LoVo (cell line): ENCODE data around the gene SPRN.
"Not testable (repeated sequence)": the region's sequence is repeated elsewhere in the genome, so short reads cannot be mapped to it uniquely, and the experiment has no call there.

Experiments
- DNase-seq: peaks from one replicate; pipeline ENCODE4 v3.0.0-alpha.2; 2016; ENCODE audit warnings: low spot score

The SPRN gene

GRCh38 chr10:133424601-133425000 lies at the start of gene SPRN:
SPRN (minus strand) TSS chr10:133424625; CDS start chr10:133423681, 944 bp downstream.
- not testable (repeated sequence) for DNase-seq

GRCh38 chr10:133474027-133474426 lies 49.6 kb upstream of the SPRN start:
- no peak for DNase-seq

- DNase-seq = no peak
These were observed 48.8 kb upstream of the SPRN start for GRCh38 chr10:133473270-133473669.

- no peak for DNase-seq
These were observed 47.1 kb upstream of the SPRN start for GRCh38 chr10:133471300-133472109.

- DNase-seq = not testable (repeated sequence)
These were observed 44.8 kb upstream of the SPRN start for GRCh38 chr10:133469205-133469604.

GRCh38 chr10:133467286-133467911 lies 43.0 kb upstream of the SPRN start:
- DNase-seq = no peak

GRCh38 chr10:133466683-133467275 lies 42.4 kb upstream of the SPRN start:
- no peak for DNase-seq

- DNase-seq = no peak
These were observed 41.6 kb upstream of the SPRN start for GRCh38 chr10:133465950-133466474.

GRCh38 chr10:133465191-133465949 lies 40.9 kb upstream of the SPRN start:
- no peak for DNase-seq

- DNase-seq = no peak
These were observed 40.2 kb upstream of the SPRN start for GRCh38 chr10:133464582-133465031.

- no peak for DNase-seq
These were observed 38.3 kb upstream of the SPRN start for GRCh38 chr10:133462512-133463305.

- DNase-seq = no peak
These were observed 37.4 kb upstream of the SPRN start for GRCh38 chr10:133461841-133462240.

- no peak for DNase-seq
These were observed 36.6 kb upstream of the SPRN start for GRCh38 chr10:133461027-133461426.

- no peak for DNase-seq
These were observed 35.9 kb upstream of the SPRN start for GRCh38 chr10:133460208-133460769.

- no peak for DNase-seq
These were observed 35.2 kb upstream of the SPRN start for GRCh38 chr10:133459454-133460207.

GRCh38 chr10:133458710-133459453 lies 34.5 kb upstream of the SPRN start:
- DNase-seq = no peak

GRCh38 chr10:133458021-133458709 lies 33.7 kb upstream of the SPRN start:
- no peak for DNase-seq

- no peak for DNase-seq
These were observed 32.8 kb upstream of the SPRN start for GRCh38 chr10:133457100-133457841.
